ENCODE measurements around the gene RBFOX1. TPM values are rescaled to one million over a fixed set of nuclear protein-coding genes. Genes with fewer than 3 reads are reported as not detected.

Gene RBFOX1
- total RNA-seq, 1 donor from 2014 or later, result not detected

- Mint-ChIP-seq H3K4me1 (ENCODE audit: low read depth) (no peaks in the 10 kb centered on the region), H3K27me3 (ENCODE audit: low read depth) (no peaks in the 10 kb centered on the region), H3K36me3 (ENCODE audit: low read depth) (no peaks in the 10 kb centered on the region), H3K4me3 (ENCODE audit: unreplicated experiment) (no peak overlapping the region), H3K9me3 (ENCODE audit: low read depth) (peaks cover 14% of the 10 kb centered on the region), H3K27ac (ENCODE audit: unreplicated experiment) (no peak overlapping the region)
- no peak for DNase-seq (ENCODE audit: low spot score)
- TF ChIP-seq CTCF (IDR thresholded peaks at IDR 0.05), result no peak
These were observed 49.0 kb downstream of the RBFOX1 start for GRCh38 chr16:7381671-7382070.

- DNase-seq (ENCODE audit: low spot score), result no peak
- no peaks in the 10 kb centered on the region for H3K27me3 Mint-ChIP-seq (ENCODE audit: low read depth)
- TF ChIP-seq CTCF (IDR thresholded peaks at IDR 0.05), result no peak
- no peaks in the 10 kb centered on the region for H3K36me3 Mint-ChIP-seq (ENCODE audit: low read depth)
- no peak overlapping the region for H3K4me3 Mint-ChIP-seq (ENCODE audit: unreplicated experiment)
- no peaks in the 10 kb centered on the region for H3K4me1 Mint-ChIP-seq (ENCODE audit: low read depth)
- H3K27ac Mint-ChIP-seq (ENCODE audit: unreplicated experiment), result no peak overlapping the region
- H3K9me3 Mint-ChIP-seq (ENCODE audit: low read depth), result peaks cover 12% of the 10 kb centered on the region
These were observed 49.9 kb downstream of the RBFOX1 start for GRCh38 chr16:7382521-7382920.

- TF ChIP-seq CTCF (IDR thresholded peaks at IDR 0.05), result no peak
- Mint-ChIP-seq H3K36me3 (ENCODE audit: low read depth) (no peaks in the 10 kb centered on the region), H3K27me3 (ENCODE audit: low read depth) (no peaks in the 10 kb centered on the region), H3K4me3 (ENCODE audit: unreplicated experiment) (no peak overlapping the region), H3K9me3 (ENCODE audit: low read depth) (peaks cover 16% of the 10 kb centered on the region), H3K4me1 (ENCODE audit: low read depth) (no peaks in the 10 kb centered on the region), H3K27ac (ENCODE audit: unreplicated experiment) (no peak overlapping the region)
- DNase-seq (ENCODE audit: low spot score), result no peak
These were observed 58.3 kb downstream of the RBFOX1 start for GRCh38 chr16:7390974-7391373.

- Mint-ChIP-seq H3K9me3 (ENCODE audit: low read depth) (peaks cover 18% of the 10 kb centered on the region), H3K4me1 (ENCODE audit: low read depth) (no peaks in the 10 kb centered on the region), H3K27me3 (ENCODE audit: low read depth) (no peaks in the 10 kb centered on the region), H3K36me3 (ENCODE audit: low read depth) (no peaks in the 10 kb centered on the region), H3K4me3 (ENCODE audit: unreplicated experiment) (no peak overlapping the region), H3K27ac (ENCODE audit: unreplicated experiment) (no peak overlapping the region)
- no peak for DNase-seq (ENCODE audit: low spot score)
- no peak for TF ChIP-seq CTCF (IDR thresholded peaks at IDR 0.05)
These were observed 59.0 kb downstream of the RBFOX1 start for GRCh38 chr16:7391694-7392093.

- H3K27ac Mint-ChIP-seq (ENCODE audit: unreplicated experiment), result no peak overlapping the region
- TF ChIP-seq CTCF (IDR thresholded peaks at IDR 0.05), result no peak
- H3K4me1 Mint-ChIP-seq (ENCODE audit: low read depth), result no peaks in the 10 kb centered on the region
- peaks cover 18% of the 10 kb centered on the region for H3K9me3 Mint-ChIP-seq (ENCODE audit: low read depth)
- H3K36me3 Mint-ChIP-seq (ENCODE audit: low read depth), result no peaks in the 10 kb centered on the region
- no peak for DNase-seq (ENCODE audit: low spot score)
- no peaks in the 10 kb centered on the region for H3K27me3 Mint-ChIP-seq (ENCODE audit: low read depth)
- no peak overlapping the region for H3K4me3 Mint-ChIP-seq (ENCODE audit: unreplicated experiment)
These were observed 59.6 kb downstream of the RBFOX1 start for GRCh38 chr16:7392206-7392605.

Measured in chondrocyte (in vitro differentiated cells).